GM19372 (cell line): ENCODE results near the gene EIF2S1.

Source experiments
- ATAC-seq: cut with Tn5 transposase; IDR thresholded peaks from one replicate; pipeline ENCODE4 v1.9.1; 2021; ENCODE audit warnings: mild to moderate bottlenecking, low read depth, moderate library complexity; ENCODE audit not compliant: unreplicated experiment

The EIF2S1 gene

GRCh38 chr14:67429510-67430205 lies 69.5 kb downstream of the EIF2S1 start:
- no peak for ATAC-seq

GRCh38 chr14:67432050-67432564 lies 72.0 kb downstream of the EIF2S1 start:
- ATAC-seq: no peak

GRCh38 chr14:67435603-67436002 lies 75.5 kb downstream of the EIF2S1 start:
- no peak for ATAC-seq
